Measurements from ENCODE around the gene VWA8.
A peak's percentile ranks its signal among the peaks of the same experiment; 100 is the strongest.

VWA8 gene

GRCh38 chr13:41720839-41721561, 239.9 kb downstream of the VWA8 start:
- DNase-seq: no peak

- peak; percentile 21 for DNase-seq
Observed at GRCh38 chr13:41716236-41716635, 244.7 kb downstream of the VWA8 start.

GRCh38 chr13:41713405-41713804, 247.5 kb downstream of the VWA8 start:
- no peak for DNase-seq

GRCh38 chr13:41710771-41711170, 250.1 kb downstream of the VWA8 start:
- no peak for DNase-seq

- no peak for DNase-seq
Observed at GRCh38 chr13:41709511-41709910, 251.4 kb downstream of the VWA8 start.

GRCh38 chr13:41708713-41709112, 252.2 kb downstream of the VWA8 start:
- no peak for DNase-seq

GRCh38 chr13:41707194-41707821, 253.6 kb downstream of the VWA8 start:
- no peak for DNase-seq

GRCh38 chr13:41706152-41706551, 254.8 kb downstream of the VWA8 start:
- no peak for DNase-seq

GRCh38 chr13:41702540-41702939, 258.4 kb downstream of the VWA8 start:
- DNase-seq: peak; percentile 7

- DNase-seq: no peak
Observed at GRCh38 chr13:41701676-41702075, 259.2 kb downstream of the VWA8 start.

- DNase-seq: peak; percentile 82
Observed at GRCh38 chr13:41700790-41701310, 260.1 kb downstream of the VWA8 start.

- no peak for DNase-seq
Observed at GRCh38 chr13:41699759-41700158, 261.1 kb downstream of the VWA8 start.

- no peak for DNase-seq
Observed at GRCh38 chr13:41697578-41697977, 263.3 kb downstream of the VWA8 start.

- DNase-seq: no peak
Observed at GRCh38 chr13:41696163-41697003, 264.5 kb downstream of the VWA8 start.

GRCh38 chr13:41694545-41695301, 266.2 kb downstream of the VWA8 start:
- no peak for DNase-seq

- no peak for DNase-seq
Observed at GRCh38 chr13:41693434-41693833, 267.5 kb downstream of the VWA8 start.

- no peak for DNase-seq
Observed at GRCh38 chr13:41691274-41691673, 269.6 kb downstream of the VWA8 start.

- no peak for DNase-seq
Observed at GRCh38 chr13:41682766-41683165, 278.1 kb downstream of the VWA8 start.

- no peak for DNase-seq
Observed at GRCh38 chr13:41682001-41682400, 278.9 kb downstream of the VWA8 start.

- no peak for DNase-seq
Observed at GRCh38 chr13:41681587-41681986, 279.3 kb downstream of the VWA8 start.

- no peak for DNase-seq
Observed at GRCh38 chr13:41680900-41681299, 280.0 kb downstream of the VWA8 start.

GRCh38 chr13:41678848-41679247, 282.1 kb downstream of the VWA8 start:
- no peak for DNase-seq

- DNase-seq: no peak
Observed at GRCh38 chr13:41678249-41678648, 282.7 kb downstream of the VWA8 start.
